Right atrium auricular region (tissue), 2 donors: ENCODE measurements around the gene MAN2A1. TPM values are rescaled to one million over a fixed set of nuclear protein-coding genes. Genes with fewer than 3 reads are reported as not detected.
"Not testable (repeated sequence)": the region's sequence is repeated elsewhere in the genome, so short reads cannot be mapped to it uniquely, and the experiment has no call there.

Experiments
- DNase-seq: peaks from one replicate; pipeline ENCODE4 v3.0.0-alpha.2; 2019; ENCODE audit warnings: low spot score
- H3K27ac ChIP-seq, 2 donors: fragments of 200-600 bp; sonication (generic); 1 replicate in 1 of 2; 2 replicates in 1 of 2; pipeline ENCODE4 v1.5.1; 2016 to 2019
- H3K27me3 ChIP-seq, 2 donors: fragments of 200-600 bp; sonication (generic); one replicate each; pipeline versions ENCODE4 v1.5.1 to v1.6.0; 2017 to 2019
- H3K36me3 ChIP-seq: fragments of 200-600 bp; sonication (generic); one replicate; pipeline ENCODE4 v1.5.1; 2016
- H3K4me1 ChIP-seq, 2 donors: fragments of 200-600 bp; sonication (generic); one replicate each; pipeline versions ENCODE4 v1.5.1 to v1.6.0; 2017 to 2019
- H3K4me3 ChIP-seq, 2 donors: fragments of 200-600 bp; sonication (generic); 1 replicate in 1 of 2; 2 replicates in 1 of 2; pipeline ENCODE4 v1.5.1; 2017 to 2019; ENCODE audit warnings: mild to moderate bottlenecking in 1 of 2, moderate library complexity in 1 of 2
- H3K9me3 ChIP-seq, 2 donors: fragments of 200-600 bp; sonication (generic); one replicate each; pipeline ENCODE4 v1.5.1; 2019
- CTCF ChIP-seq, 2 donors: fragments of 200-600 bp; sonication (generic); IDR thresholded peaks; one replicate each; pipeline ENCODE4 v1.5.1; 2019; ENCODE audit warnings: antibody characterized with exemption in 2 of 2
- total RNA-seq, 2 donors: library from RNA; depleted of rRNA; stranded (reverse); fragments of >200 nt; gene quantifications; one replicate each; pipeline ENCODE4 v1.1.0, GENCODE V29; 2016

Gene MAN2A1
- total RNA-seq, 2 donors from 2014 or later: 10.0 to 10.4 TPM

DNA sequence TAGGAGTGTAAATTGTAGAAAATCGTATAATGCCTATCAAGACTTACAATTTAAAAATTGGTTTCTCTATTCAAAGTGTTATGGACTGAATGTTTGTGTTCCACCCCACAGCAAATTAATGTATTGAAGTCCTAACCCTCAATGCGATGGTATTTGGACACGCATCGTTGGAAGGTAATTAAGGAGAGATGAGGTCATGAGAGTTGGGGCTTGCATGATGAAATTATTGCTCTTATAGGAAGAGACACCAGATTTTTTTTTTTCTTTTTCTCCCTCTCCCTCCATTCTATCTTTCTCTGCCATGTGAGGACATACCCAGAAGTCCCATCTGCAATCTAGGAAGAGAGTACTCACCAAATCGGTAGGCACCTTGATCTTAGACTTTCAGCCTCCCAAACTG, 189.2 kb downstream of the MAN2A1 start:
- no peak for TF ChIP-seq CTCF (IDR thresholded peaks at IDR 0.05)
- Histone ChIP-seq H3K27ac (no peak overlapping the region), H3K36me3 (no peaks in the 10 kb centered on the region), H3K27me3 (no peaks in the 10 kb centered on the region), H3K4me3 (no peak overlapping the region), H3K4me1 (no peaks in the 10 kb centered on the region), H3K9me3 (no peaks in the 10 kb centered on the region)
- no peak for DNase-seq

- H3K4me1 ChIP-seq: no peaks in the 10 kb centered on the region
- no peak for DNase-seq
- H3K4me3 ChIP-seq: no peak overlapping the region
- no peak overlapping the region for H3K27ac ChIP-seq
- H3K27me3 ChIP-seq: no peaks in the 10 kb centered on the region
- TF ChIP-seq CTCF (IDR thresholded peaks at IDR 0.05): no peak
- H3K36me3 ChIP-seq: no peaks in the 10 kb centered on the region
- H3K9me3 ChIP-seq: no peaks in the 10 kb centered on the region
Observed at GRCh38 chr5:109880907-109881685, 191.4 kb downstream of the MAN2A1 start.

DNA sequence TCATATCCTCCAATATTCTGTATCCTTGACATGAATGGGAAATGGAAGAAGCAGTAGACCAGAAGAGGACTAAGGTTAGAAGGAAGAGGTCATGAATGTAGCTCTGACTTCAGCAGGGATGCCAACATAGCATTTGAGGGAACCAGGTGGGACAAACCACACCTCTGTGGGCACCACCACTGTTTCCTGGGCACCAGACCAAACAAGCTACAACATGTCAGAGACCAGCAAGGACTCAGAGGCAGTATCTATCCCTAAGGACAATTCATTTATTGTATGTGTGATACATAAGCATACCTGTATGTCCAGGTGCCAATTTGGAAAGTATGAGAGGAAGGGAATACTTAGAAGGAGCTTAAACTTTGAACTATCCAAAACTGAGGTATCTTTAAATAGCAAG, 192.8 kb downstream of the MAN2A1 start:
- no peak overlapping the region for H3K27ac ChIP-seq
- no peaks in the 10 kb centered on the region for H3K36me3 ChIP-seq
- H3K9me3 ChIP-seq: no peaks in the 10 kb centered on the region
- H3K4me1 ChIP-seq: no peaks in the 10 kb centered on the region
- no peak for TF ChIP-seq CTCF (IDR thresholded peaks at IDR 0.05)
- no peak for DNase-seq
- H3K4me3 ChIP-seq: no peak overlapping the region
- H3K27me3 ChIP-seq: no peaks in the 10 kb centered on the region

- H3K27ac ChIP-seq: no peak overlapping the region
- H3K4me3 ChIP-seq: no peak overlapping the region
- H3K9me3 ChIP-seq: no peaks in the 10 kb centered on the region
- no peak for TF ChIP-seq CTCF (IDR thresholded peaks at IDR 0.05)
- DNase-seq: no peak
- H3K4me1 ChIP-seq: no peaks in the 10 kb centered on the region
- no peaks in the 10 kb centered on the region for H3K27me3 ChIP-seq
- no peaks in the 10 kb centered on the region for H3K36me3 ChIP-seq
Observed at GRCh38 chr5:109884676-109885075, 194.9 kb downstream of the MAN2A1 start.

GRCh38 chr5:109885205-109885604, 195.5 kb downstream of the MAN2A1 start:
- H3K36me3 ChIP-seq: no peaks in the 10 kb centered on the region
- H3K4me3 ChIP-seq: no peak overlapping the region
- no peak for DNase-seq
- H3K4me1 ChIP-seq: no peaks in the 10 kb centered on the region
- no peak for TF ChIP-seq CTCF (IDR thresholded peaks at IDR 0.05)
- H3K9me3 ChIP-seq: no peaks in the 10 kb centered on the region
- no peaks in the 10 kb centered on the region for H3K27me3 ChIP-seq
- no peak overlapping the region for H3K27ac ChIP-seq

DNA sequence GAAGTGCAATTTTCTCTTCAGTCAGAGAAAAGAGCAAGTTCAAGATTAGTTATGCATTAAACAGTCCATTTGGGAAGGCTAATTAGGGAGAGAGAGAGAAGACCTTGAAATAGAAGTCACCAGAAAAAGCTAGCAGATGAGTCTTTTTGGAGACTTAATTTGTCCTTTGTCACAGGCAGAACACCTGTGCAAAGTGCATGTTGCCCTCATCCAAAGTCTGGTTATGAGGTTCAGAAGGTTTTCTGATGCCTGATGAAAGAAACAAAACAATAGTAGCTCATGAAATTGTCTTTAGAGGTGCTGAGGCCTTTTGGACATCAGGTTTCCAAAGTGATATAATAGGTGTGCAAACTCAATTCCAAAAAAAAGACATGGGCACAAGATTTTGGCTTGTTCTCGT, 199.3 kb downstream of the MAN2A1 start:
- Histone ChIP-seq H3K4me3 (no peak overlapping the region), H3K27me3 (no peaks in the 10 kb centered on the region), H3K4me1 (no peaks in the 10 kb centered on the region), H3K27ac (no peak overlapping the region), H3K9me3 (no peaks in the 10 kb centered on the region), H3K36me3 (no peaks in the 10 kb centered on the region)
- TF ChIP-seq CTCF (IDR thresholded peaks at IDR 0.05): no peak
- no peak for DNase-seq

DNA sequence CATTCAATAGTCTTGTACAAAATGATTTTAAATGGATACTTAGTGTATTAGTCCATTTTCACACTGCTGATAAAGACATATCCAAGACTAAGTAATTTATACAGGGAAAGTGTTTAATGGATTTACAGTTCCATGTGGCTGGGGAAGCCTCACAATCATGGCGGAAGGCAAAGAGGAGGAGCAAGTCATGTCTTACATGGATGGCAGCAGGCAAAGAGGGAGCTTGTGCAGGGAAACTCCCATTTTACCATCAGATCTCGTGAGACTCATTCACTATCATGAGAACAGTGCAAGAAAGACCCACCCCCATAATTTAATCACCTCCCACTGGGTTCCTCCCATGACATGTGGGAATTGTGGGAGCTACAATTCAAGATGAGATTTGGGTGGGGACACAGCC, 203.5 kb downstream of the MAN2A1 start:
- H3K27ac ChIP-seq, H3K4me3 ChIP-seq, H3K27me3 ChIP-seq, H3K9me3 ChIP-seq, H3K4me1 ChIP-seq, DNase-seq, H3K36me3 ChIP-seq: not testable (repeated sequence)
